Inflammatory macrophage treated with lipopolysaccharide for 4 hours (primary cell): ENCODE data around the gene PLCB2.

Source experiments
- DNase-seq: peaks from one replicate; pipeline ENCODE4 v3.0.0-alpha.2; 2020

The PLCB2 gene

GRCh38 chr15:40301467-40302179 lies 6.1 kb downstream of the PLCB2 start:
- DNase-seq, result no peak

DNA sequence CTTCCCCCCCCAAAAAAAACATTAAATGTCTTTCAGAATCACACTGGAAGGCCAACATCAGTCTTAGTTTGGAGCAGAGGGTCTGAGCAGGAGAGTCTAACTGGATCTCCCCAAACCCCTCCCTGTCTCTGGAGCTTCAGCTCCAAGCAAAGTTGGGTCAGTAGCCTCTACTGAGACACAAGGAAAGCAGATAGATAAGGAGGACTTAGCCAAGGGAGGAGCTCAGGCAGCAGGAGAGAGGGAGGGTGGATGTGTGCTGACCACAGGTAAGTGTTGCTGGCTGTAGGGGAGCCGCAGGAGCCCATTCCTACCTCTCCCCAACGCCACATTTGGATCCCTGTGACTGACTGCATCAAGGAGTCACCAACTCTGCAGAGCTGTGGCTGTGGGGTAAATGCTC lies 7.0 kb downstream of the PLCB2 start:
- no peak for DNase-seq

DNA sequence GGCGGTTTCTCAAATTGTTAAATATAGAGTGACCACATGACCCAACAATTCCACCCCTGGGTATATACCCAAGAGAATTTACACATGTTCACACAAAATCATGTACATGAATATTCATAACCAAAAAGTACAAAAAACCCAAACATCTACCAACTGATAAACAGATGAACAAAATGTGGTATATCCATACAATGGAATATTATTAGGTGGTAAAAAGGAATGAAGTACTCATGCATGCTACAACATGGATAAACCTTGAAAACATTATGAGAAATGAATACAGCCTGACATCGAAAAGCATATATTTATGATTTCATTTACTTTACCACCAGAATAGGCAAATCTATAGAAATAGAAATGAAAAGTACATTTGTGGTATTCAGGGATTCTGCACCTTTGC lies 7.4 kb downstream of the PLCB2 start:
- DNase-seq, result no peak

GRCh38 chr15:40298216-40298935 lies 9.4 kb downstream of the PLCB2 start:
- DNase-seq, result no peak

DNA sequence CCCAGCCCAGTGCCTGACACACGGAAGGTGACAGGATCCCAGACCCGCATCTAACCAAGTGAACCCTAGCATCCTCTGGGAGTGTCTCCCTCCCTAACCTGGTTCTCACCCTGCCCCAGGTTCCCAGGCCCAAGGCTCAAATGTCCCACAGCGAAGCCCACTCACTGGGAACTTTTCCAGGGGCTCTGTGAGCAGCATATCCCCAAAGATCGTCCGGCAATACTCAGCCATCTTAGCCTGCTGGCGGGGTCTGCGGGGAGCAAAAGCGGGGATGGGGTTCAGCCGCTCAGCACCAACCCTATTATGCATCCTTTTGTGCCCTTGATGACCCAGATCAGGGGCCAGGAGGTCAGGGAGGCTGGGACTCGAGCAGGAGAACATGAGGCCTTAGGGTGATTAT lies 10.4 kb downstream of the PLCB2 start:
- DNase-seq, result no peak

GRCh38 chr15:40296561-40297230 lies 11.0 kb downstream of the PLCB2 start:
- DNase-seq, result no peak

DNA sequence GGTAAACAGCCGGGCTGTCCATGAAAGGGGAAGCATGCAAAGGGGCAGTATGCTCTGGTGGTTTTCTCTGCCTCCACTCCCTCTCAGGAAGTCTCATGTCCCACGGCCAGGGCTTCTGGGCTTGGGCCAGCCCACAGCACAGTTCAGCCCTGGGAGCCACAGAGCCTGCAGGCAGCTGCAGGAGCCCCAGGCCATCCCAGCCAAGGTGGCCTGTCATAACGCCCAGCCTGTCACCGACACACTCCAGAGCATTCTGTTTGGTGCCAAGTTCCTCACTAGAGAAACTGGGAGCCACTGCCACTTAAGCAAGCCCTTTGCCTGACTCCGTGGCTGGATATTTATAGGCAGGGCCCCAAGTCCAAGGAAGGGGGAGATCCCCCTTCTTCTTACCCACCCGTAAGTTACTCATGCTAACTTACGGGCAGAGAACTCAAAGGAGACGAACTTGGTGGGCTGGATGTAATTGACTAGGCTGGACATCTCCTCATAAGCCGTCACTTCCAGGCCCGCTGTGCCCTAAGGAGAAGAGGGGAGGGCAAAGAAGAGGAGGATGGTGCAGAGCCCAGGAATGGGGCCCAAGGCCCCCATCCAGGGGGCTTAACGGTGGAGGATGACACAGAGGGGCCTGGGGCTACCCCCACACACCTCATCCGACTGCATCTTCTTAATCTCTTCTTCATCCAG lies 11.7 kb downstream of the PLCB2 start:
- DNase-seq, result no peak

DNA sequence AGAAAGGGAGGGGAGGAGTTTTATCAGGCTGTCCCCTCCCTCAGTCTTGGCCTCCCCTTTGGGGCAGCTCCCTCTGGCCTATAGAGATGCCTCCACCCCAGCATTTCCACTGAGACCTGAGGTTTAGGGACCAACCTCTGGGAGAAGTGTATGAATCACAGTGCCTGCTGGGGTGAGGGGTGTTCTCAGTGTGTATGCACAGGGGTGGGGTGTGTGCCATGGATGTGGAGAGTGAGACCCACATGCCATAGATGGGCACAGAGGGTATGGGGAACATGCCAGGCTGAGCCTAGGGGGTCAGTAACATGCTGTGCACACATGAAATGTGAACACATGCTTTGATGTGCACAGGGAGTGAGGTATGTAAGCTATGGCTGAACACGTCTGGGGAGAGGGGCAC lies 12.4 kb downstream of the PLCB2 start:
- no peak for DNase-seq

DNA sequence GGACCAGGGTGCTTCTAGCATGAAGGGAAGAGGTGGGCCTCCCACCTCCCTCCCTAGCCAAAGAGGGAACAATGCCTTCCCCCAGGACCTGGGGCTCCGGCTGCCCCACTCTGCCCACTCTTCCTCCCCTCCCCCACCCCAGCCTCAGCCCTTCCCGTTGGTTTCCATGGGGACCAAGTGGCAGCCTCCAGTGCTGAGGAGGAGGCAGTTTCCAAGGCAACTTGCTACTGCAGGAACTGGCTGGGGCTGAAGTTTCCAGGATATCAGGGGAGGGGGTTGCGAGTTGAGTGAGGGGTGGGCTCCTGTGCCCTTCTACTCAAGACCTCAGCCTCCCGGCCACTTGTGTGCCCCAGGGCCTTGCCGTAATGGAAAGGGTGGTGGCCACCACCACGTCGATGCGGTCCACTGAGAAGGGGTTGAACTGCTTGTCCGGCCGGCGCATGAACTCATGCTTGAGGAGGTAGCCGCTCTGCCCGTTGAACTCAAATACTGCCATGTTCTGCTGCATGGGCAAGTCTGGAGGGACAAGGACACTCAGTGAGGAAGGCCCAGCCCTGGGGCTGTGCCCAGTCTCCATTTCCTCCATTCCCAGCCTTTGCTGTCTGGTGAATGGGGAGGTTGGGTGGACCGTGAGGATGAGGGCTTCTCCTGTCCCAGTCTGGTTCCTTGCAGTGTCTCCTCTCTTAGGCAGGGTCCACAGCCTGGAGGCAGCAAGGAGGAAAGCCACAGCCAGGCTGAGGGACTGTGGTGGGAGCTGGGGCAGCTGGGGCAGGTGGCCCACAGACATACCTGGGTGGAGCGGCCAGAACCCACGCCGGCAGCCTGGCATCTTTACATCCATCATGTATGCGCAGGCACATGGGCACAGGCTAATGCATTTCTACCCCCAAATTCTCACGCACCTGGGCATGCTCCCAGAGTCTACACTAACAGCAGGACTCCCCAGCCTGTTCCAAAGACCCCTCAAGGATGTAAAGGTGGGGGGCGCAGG lies 13.5 kb downstream of the PLCB2 start:
- DNase-seq, result no peak

DNA sequence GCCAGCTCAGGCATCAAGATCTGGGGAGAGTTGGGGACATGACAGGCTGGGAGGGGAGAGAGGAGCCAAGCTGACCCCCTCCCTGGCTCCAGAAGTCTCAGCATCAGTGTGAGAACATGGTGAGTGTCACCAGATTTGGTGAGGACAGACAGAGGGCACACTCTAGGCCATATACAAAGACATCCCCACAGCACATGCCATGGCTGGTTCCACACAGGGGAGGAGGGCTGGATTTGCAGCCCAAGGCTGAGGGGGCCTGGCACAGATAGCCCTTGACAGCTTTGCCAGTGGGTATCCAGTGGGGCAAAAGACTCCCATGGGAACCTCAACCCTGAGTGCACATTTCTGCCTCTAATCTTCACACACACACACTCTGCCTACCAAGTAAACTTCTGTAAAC lies 14.7 kb downstream of the PLCB2 start:
- no peak for DNase-seq

GRCh38 chr15:40292246-40292645 lies 15.5 kb downstream of the PLCB2 start:
- DNase-seq, result no peak

DNA sequence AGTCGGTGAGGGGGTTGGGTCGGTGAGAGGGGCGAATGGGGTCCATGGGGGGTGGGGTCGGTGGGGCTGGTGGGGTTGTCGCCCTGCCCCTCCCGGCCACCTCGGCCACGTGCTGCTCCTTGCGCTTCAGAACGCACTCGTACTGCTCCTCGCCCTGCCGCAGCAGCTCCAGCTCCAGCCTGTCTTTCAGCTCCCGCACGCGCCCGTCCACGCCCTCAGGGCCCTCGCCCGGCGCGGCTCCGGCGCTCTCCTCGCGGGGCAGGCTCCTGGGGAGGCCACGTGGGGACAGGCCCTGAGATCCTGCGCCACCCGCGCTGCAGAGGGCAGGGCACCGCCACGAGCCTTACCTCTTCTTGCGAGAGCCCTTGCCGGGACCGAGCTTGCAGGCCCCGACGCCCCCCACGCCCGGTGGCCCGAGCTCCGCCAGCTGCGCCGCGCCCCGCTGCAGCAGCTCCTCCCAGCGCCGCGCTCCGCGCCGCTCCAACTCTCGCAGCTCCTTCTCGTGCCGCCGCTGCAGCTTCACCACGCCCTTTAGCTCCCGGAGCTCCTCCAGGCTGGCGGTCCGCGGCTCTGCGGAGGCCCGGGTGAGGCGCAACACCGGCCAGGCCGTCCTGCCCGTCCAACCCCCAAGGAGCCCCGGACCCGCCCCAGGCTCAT lies 16.7 kb downstream of the PLCB2 start:
- DNase-seq, result no peak

DNA sequence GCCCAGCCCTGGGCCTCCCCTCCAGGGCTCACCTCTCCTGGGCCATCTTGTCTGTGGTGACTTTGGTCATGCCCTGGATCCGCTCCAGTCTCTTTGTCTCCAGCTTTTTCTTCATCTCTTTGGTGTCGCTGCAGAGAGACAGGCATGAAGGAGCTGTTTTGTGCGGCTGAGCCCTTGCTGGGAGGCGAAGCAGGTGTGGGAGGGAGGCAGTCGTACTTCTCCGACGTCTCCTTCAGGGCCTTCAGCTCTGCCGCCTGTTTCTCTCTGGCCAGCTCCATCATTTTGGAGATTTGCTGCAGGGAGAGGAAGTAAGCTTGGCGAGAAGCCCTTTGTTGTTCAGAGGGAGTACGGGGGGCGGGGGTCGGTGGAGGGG lies 17.2 kb downstream of the PLCB2 start:
- no peak for DNase-seq

- DNase-seq, result no peak
Measured at GRCh38 chr15:40289140-40289775, 18.5 kb downstream of the PLCB2 start.

DNA sequence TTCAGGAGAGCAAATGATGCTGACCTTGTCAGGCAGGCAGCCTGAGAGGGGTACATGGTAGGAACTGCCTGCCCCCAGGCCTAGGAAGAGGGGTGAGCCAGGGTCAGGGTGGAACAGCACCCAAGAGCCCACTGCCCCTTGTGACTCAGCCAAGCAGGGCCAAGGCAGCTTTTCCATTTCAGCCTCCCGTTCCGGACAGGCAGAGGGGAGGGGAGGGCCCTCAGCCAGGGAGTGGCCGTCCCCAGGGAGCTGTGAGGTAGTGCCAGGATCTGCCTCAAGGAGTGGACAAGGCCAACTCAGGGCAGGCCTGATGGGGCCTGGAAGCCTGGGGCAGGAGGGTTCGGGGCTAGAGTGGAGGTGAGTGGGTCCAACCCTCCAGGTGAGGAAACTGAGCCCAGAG lies 19.8 kb downstream of the PLCB2 start:
- no peak for DNase-seq

GRCh38 chr15:40287505-40287904 lies 20.2 kb downstream of the PLCB2 start:
- peak; percentile 76 for DNase-seq

- DNase-seq, result no peak
Measured at GRCh38 chr15:40286794-40287193, 20.9 kb downstream of the PLCB2 start.

DNA sequence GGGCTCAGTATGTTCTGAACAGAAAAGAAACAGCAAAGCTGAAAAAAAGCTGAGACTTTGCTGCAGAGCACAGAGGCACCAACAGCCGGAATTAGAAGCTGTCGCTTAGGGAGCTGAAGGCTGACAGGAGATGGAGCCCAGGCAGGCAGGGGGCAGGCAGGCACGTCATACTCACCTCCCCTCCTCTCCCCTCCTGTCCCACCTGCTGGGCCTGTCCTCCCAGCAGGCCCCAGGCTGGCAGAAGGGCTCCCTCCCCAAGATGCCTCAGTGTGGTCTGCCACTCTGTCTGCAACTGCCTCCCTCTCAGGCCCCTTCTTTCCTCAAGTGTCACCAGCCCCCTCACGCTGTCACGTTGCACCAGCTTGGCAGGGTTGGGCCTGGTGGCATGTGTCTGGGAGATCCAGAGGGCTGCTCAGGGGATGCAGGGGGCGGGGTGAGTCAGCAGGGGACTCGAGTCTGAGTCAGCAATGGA lies 21.6 kb downstream of the PLCB2 start:
- DNase-seq, result peak; percentile 75

DNA sequence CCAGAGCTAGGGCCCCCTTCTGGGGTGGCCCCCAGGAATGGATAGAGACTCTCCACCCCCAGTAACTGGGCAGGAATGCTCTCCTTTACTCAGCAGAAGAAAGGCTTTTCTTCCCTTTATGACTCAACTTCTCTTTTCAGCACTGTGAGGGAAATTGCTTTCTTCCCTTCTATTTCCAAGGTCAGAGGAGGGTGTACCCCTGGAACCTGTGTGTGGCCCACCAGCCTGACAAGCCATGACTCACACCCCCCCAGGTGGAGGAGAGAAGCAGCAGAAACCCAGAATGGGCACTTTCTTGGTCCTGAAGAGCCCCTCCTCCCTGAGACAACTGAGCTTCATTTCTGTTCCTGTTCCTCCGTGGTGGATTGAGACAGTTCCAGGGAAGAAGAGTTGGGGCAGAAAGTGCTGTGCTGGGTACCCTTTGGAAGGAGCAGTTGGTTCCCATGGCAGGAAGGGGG lies 22.2 kb downstream of the PLCB2 start:
- peak; percentile 52 for DNase-seq

- no peak for DNase-seq
Measured at GRCh38 chr15:40285151-40285550, 22.6 kb downstream of the PLCB2 start.
